Breast epithelium (tissue), 4 donors: ENCODE measurements around the gene MAP3K19. TPM values are rescaled to one million over a fixed set of nuclear protein-coding genes. Genes with fewer than 3 reads are reported as not detected.

Experiments
- DNase-seq, 2 donors: peaks; one replicate each; pipeline ENCODE4 v3.0.0-alpha.2; 2019; ENCODE audit warnings: low spot score in 2 of 2
- H3K27ac ChIP-seq, 2 donors: fragments of 200-600 bp; sonication (generic) in 1 of 2; one replicate each; pipeline ENCODE4 v1.5.1; 2016 to 2019; ENCODE audit warnings: mild to moderate bottlenecking in 1 of 2
- H3K27me3 ChIP-seq, 2 donors: fragments of 200-600 bp; sonication (generic) in 1 of 2; one replicate each; pipeline versions ENCODE4 v1.5.1 to v1.6.0; 2017 to 2019; ENCODE audit warnings: control low read depth in 1 of 2, mild to moderate bottlenecking in 1 of 2
- H3K36me3 ChIP-seq: fragments of 200-600 bp; one replicate; pipeline ENCODE4 v1.5.1; 2019
- H3K4me1 ChIP-seq, 2 donors: fragments of 200-600 bp; sonication (generic); one replicate each; pipeline ENCODE4 v1.5.1; 2016 to 2019; ENCODE audit warnings: control low read depth in 1 of 2
- H3K4me3 ChIP-seq, 3 donors: fragments of 200-600 bp; sonication (generic); 1 replicate in 2 of 3; 2 replicates in 1 of 3; pipeline ENCODE4 v1.5.1; 2016 to 2019; ENCODE audit warnings: mild to moderate bottlenecking in 3 of 3, moderate library complexity in 2 of 3
- H3K9me3 ChIP-seq, 2 donors: fragments of 200-600 bp; sonication (generic) in 1 of 2; one replicate each; pipeline ENCODE4 v1.5.1; 2016 to 2019; ENCODE audit warnings: control low read depth in 1 of 2
- POLR2A ChIP-seq: fragments of 450-650 bp; IDR thresholded peaks from one replicate; pipeline ENCODE4 v1.6.1; 2016; ENCODE audit warnings: antibody characterized with exemption, mild to moderate bottlenecking, moderate library complexity
- POLR2AphosphoS5 ChIP-seq, 3 donors: sonication (generic); formaldehyde crosslinking; IDR thresholded peaks; one replicate each; pipeline ENCODE4 v1.6.1; 2017; ENCODE audit warnings: antibody characterized with exemption in 3 of 3
- intact Hi-C: fragments of 100-400 bp; cut with DNase I; formaldehyde crosslinking; loops from one replicate; pipeline ENCODE4 v1.15.1; 2023; ENCODE audit warnings: low total_unique reads
- total RNA-seq, 3 donors: library from RNA; depleted of rRNA; stranded (reverse); fragments of >200 nt; gene quantifications; one replicate each; pipeline ENCODE4 v1.1.0, GENCODE V29; 2016
- TF ChIP-seq, protein P1 (sequence below), 3 donors: fragments of 450-650 bp; IDR thresholded peaks; one replicate each; pipeline ENCODE4 v1.5.1; 2016 to 2017; ENCODE audit warnings: antibody characterized with exemption in 3 of 3, mild to moderate bottlenecking in 3 of 3, moderate library complexity in 3 of 3

Gene MAP3K19
- total RNA-seq, 3 donors from 2014 or later = not detected

DNA sequence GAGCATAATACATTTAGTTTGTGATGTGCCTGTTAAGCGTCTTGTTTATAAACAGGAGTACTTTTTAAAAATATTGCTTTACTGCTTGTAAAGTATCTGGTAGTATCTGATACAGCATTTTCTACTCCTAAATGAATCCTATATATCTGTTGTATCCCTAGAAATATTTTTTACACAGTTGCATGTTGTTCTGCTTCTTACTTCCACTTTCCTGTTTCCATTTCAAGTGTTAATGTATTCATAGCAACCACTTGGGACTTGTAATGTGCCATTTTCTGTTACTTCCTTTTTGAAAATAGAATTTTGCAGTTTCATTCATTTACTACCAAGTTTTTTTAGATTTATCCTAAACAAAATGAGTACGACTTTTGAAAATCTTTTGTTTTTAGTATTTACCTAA is 103.7 kb downstream of the MAP3K19 start:
- H3K36me3 ChIP-seq = peaks cover 6% of the 10 kb centered on the region
- TF ChIP-seq, protein P1, sequence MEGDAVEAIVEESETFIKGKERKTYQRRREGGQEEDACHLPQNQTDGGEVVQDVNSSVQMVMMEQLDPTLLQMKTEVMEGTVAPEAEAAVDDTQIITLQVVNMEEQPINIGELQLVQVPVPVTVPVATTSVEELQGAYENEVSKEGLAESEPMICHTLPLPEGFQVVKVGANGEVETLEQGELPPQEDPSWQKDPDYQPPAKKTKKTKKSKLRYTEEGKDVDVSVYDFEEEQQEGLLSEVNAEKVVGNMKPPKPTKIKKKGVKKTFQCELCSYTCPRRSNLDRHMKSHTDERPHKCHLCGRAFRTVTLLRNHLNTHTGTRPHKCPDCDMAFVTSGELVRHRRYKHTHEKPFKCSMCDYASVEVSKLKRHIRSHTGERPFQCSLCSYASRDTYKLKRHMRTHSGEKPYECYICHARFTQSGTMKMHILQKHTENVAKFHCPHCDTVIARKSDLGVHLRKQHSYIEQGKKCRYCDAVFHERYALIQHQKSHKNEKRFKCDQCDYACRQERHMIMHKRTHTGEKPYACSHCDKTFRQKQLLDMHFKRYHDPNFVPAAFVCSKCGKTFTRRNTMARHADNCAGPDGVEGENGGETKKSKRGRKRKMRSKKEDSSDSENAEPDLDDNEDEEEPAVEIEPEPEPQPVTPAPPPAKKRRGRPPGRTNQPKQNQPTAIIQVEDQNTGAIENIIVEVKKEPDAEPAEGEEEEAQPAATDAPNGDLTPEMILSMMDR (IDR thresholded peaks at IDR 0.05) = no peak
- TF ChIP-seq POLR2A (no peak), POLR2AphosphoS5 (IDR thresholded peaks at IDR 0.05) (no peak)

DNA sequence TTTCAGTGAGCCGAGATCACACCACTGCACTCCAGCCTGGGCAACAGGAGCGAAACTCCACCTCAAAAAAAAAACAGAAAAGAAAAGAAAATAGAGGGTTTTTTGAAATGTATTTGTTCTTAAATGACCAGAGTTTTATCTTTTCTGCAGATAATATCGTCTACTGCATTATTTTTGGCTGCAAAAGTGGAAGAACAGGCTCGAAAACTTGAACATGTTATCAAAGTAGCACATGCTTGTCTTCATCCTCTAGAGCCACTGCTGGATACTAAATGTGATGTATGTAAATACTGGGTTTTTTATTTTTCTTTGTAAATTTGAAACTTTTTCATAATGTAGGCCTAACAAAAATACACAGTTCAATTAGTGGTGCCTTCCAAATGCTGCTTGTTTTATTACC is 110.6 kb downstream of the MAP3K19 start:
- peaks cover 0 to 4% of the 10 kb centered on the region in 2 donors for H3K4me1 ChIP-seq
- H3K36me3 ChIP-seq = peaks cover 6% of the 10 kb centered on the region
- intact Hi-C loops = no loop called here
- H3K27me3 ChIP-seq = no peaks in the 10 kb centered on the region
- no peak overlapping the region for H3K27ac ChIP-seq
- DNase-seq = no peak
- TF ChIP-seq, protein P1 (IDR thresholded peaks at IDR 0.05) = no peak
- no peak for TF ChIP-seq POLR2AphosphoS5 (IDR thresholded peaks at IDR 0.05)
- TF ChIP-seq POLR2A = no peak
- no peaks in the 10 kb centered on the region for H3K9me3 ChIP-seq
- H3K4me3 ChIP-seq = no peak overlapping the region

More for the DNA sequence above, 103.7 kb downstream of the MAP3K19 start:
- intact Hi-C loops = no loop called here
- Histone ChIP-seq H3K4me1 (no peaks in the 10 kb centered on the region), H3K4me3 (no peak overlapping the region), H3K9me3 (no peaks in the 10 kb centered on the region), H3K27ac (no peak overlapping the region), H3K27me3 (no peaks in the 10 kb centered on the region)
- no peak for DNase-seq

DNA sequence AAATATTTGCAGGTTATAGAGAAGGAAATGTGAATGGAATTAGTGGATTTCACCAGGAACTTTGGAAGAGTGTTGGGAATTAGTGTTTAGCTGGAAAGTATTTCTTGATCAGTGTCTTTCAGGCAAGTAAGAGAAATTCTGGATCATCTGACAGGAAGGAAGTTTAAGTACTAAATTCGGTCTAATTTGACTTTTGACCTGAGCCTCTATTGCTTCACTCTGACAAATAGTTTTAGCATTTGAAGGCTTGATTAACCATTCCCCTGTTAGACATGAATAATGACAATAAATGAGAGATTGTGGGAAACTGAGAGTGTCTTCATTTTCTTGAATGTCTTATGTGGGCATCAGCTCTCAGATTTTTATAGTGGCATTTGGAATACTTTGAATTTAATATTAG is 112.6 kb downstream of the MAP3K19 start:
- H3K27me3 ChIP-seq = no peaks in the 10 kb centered on the region
- no peaks in the 10 kb centered on the region for H3K9me3 ChIP-seq
- TF ChIP-seq, protein P1 (IDR thresholded peaks at IDR 0.05) = no peak
- TF ChIP-seq POLR2AphosphoS5 (IDR thresholded peaks at IDR 0.05) (no peak), POLR2A (no peak)
- intact Hi-C loops = no loop called here
- peaks cover 0 to 4% of the 10 kb centered on the region in 2 donors for H3K4me1 ChIP-seq
- DNase-seq = no peak
- H3K27ac ChIP-seq = no peak overlapping the region
- no peaks in the 10 kb centered on the region for H3K36me3 ChIP-seq
- no peak overlapping the region for H3K4me3 ChIP-seq

- TF ChIP-seq POLR2AphosphoS5 (IDR thresholded peaks at IDR 0.05) (no peak), POLR2A (no peak)
- TF ChIP-seq, protein P1 (IDR thresholded peaks at IDR 0.05) = no peak
- no peaks in the 10 kb centered on the region for H3K27me3 ChIP-seq
- H3K36me3 ChIP-seq = no peaks in the 10 kb centered on the region
- intact Hi-C loops = no loop called here
- H3K27ac ChIP-seq = no peak overlapping the region
- H3K9me3 ChIP-seq = no peaks in the 10 kb centered on the region
- no peak overlapping the region for H3K4me3 ChIP-seq
- peaks cover 0 to 4% of the 10 kb centered on the region in 2 donors for H3K4me1 ChIP-seq
- DNase-seq = no peak
Observed at GRCh38 chr2:134934150-134934549, 113.1 kb downstream of the MAP3K19 start.

DNA sequence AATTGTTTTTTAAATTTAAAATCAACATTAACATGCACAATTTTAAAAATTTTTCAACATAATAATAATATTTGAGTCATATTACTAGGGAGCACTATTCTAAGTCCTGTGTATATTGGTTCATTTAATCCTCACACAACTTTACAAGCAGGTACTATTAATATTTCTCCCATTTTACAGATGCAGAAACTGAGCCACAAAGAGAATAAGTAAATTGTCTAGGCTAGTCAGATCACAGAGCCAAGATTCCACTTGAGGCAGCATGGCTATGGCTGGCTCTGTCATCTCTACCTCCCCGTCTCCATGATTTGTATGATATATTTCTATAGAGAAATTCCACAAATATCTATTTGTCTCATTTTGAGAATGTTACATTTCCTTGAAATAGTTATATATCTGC is 113.5 kb downstream of the MAP3K19 start:
- H3K4me1 ChIP-seq = peaks cover 0 to 4% of the 10 kb centered on the region in 2 donors
- TF ChIP-seq, protein P1 (IDR thresholded peaks at IDR 0.05) = no peak
- TF ChIP-seq POLR2A = no peak
- TF ChIP-seq POLR2AphosphoS5 (IDR thresholded peaks at IDR 0.05) = no peak
- H3K27ac ChIP-seq = no peak overlapping the region
- H3K27me3 ChIP-seq = no peaks in the 10 kb centered on the region
- no peaks in the 10 kb centered on the region for H3K36me3 ChIP-seq
- no peak overlapping the region for H3K4me3 ChIP-seq
- no peaks in the 10 kb centered on the region for H3K9me3 ChIP-seq
- intact Hi-C loops = no loop called here
- no peak for DNase-seq
